ENCODE results near the gene TMA16. TPM values are rescaled to one million over a fixed set of nuclear protein-coding genes. Genes with fewer than 3 reads are reported as not detected.
A peak's percentile ranks its signal among the peaks of the same experiment; 100 is the strongest.

Gene TMA16
- total RNA-seq, 1 donor from 2014 or later: 22.2 TPM

DNA sequence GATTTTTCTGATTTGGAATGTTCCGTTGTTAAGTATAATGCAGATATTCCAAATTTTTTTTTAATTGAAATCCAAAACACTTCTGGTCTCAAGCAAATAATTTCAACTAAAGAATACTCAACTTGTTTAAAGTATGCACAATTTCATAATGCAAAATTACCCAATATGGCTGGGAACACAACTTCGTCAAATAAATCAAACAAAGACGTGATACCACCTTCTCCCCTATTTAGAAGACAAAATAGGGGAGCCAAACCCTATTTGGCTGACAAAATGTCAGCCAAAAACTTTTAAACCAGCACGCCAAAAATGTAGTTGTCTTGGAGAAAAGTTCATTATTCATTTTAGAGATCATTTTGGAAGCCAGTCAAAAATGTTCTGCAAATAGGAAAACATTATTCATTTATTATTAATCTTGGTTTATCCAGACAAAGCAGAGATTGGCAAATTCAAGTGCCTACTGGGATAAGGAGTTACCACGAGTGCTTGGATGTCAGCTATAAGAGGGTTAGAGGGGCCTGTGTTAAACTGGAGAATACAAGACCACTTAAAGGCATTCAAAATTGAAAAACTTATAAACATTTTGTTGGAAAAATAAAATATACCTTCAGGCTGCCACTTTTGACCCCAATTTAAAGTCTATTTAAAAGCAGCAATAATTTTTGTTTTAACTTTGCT lies 17.6 kb upstream of the TMA16 start:
- no peak for TF ChIP-seq CTCF (IDR thresholded peaks at IDR 0.05)
- Mint-ChIP-seq H3K4me1 (ENCODE audit: low read depth) (no peaks in the 10 kb centered on the region), H3K4me3 (ENCODE audit: unreplicated experiment) (no peak overlapping the region), H3K9me3 (ENCODE audit: low read depth) (no peaks in the 10 kb centered on the region), H3K27ac (ENCODE audit: unreplicated experiment) (no peak overlapping the region), H3K27me3 (ENCODE audit: low read depth) (peaks cover 18% of the 10 kb centered on the region), H3K36me3 (ENCODE audit: low read depth) (no peaks in the 10 kb centered on the region)
- no peak for DNase-seq (ENCODE audit: low spot score)

DNA sequence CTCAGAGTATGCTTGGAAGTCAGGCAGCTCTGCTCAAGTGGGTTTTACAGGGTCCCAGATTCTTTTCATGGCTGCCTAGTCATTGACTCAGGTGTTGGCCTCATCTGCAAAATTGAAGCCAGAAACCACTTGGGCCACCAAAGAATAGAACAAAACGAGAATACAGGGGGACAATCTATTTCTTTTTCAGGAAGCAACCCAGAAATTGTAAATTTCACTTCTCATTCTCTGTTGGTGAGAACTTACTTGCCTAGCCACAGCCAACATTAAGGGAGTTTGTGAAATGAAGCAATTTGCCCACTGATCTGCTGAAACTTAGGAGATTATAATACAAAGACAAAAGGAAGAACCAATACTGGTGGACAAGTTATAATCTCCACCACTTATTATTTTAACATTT lies 12.3 kb upstream of the TMA16 start:
- Mint-ChIP-seq H3K4me1 (ENCODE audit: low read depth) (no peaks in the 10 kb centered on the region), H3K4me3 (ENCODE audit: unreplicated experiment) (no peak overlapping the region), H3K9me3 (ENCODE audit: low read depth) (no peaks in the 10 kb centered on the region), H3K27me3 (ENCODE audit: low read depth) (peaks cover 11% of the 10 kb centered on the region), H3K36me3 (ENCODE audit: low read depth) (no peaks in the 10 kb centered on the region), H3K27ac (ENCODE audit: unreplicated experiment) (no peak overlapping the region)
- no peak for TF ChIP-seq CTCF (IDR thresholded peaks at IDR 0.05)
- DNase-seq (ENCODE audit: low spot score): no peak

DNA sequence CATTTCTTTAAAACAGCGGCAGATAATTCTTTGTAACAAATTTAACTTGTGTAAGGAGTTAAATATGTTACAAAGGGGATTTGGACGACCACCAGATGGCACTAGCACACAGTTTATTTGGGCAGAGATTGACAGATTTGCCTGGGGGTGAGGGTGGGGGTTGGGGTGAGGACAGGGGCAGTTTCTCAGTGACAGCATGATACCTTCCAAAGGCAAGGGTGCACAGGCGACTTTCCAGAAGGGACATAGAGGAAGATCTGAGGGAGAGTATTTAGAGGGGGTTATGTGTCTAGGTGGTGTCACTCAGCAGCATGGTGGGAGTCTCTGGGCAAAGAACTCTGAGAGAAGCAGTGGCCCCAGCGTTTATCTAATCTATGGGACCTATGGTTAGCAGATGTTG lies 9.6 kb upstream of the TMA16 start:
- H3K4me3 Mint-ChIP-seq (ENCODE audit: unreplicated experiment): no peak overlapping the region
- no peaks in the 10 kb centered on the region for H3K4me1 Mint-ChIP-seq (ENCODE audit: low read depth)
- TF ChIP-seq CTCF (IDR thresholded peaks at IDR 0.05): peak; percentile 90
- no peaks in the 10 kb centered on the region for H3K9me3 Mint-ChIP-seq (ENCODE audit: low read depth)
- DNase-seq (ENCODE audit: low spot score): no peak
- no peak overlapping the region for H3K27ac Mint-ChIP-seq (ENCODE audit: unreplicated experiment)
- H3K27me3 Mint-ChIP-seq (ENCODE audit: low read depth): peaks cover 24% of the 10 kb centered on the region
- no peaks in the 10 kb centered on the region for H3K36me3 Mint-ChIP-seq (ENCODE audit: low read depth)

- no peaks in the 10 kb centered on the region for H3K4me1 Mint-ChIP-seq (ENCODE audit: low read depth)
- peaks cover 25% of the 10 kb centered on the region for H3K27me3 Mint-ChIP-seq (ENCODE audit: low read depth)
- H3K27ac Mint-ChIP-seq (ENCODE audit: unreplicated experiment): no peak overlapping the region
- H3K4me3 Mint-ChIP-seq (ENCODE audit: unreplicated experiment): no peak overlapping the region
- no peak for TF ChIP-seq CTCF (IDR thresholded peaks at IDR 0.05)
- H3K36me3 Mint-ChIP-seq (ENCODE audit: low read depth): no peaks in the 10 kb centered on the region
- H3K9me3 Mint-ChIP-seq (ENCODE audit: low read depth): no peaks in the 10 kb centered on the region
- no peak for DNase-seq (ENCODE audit: low spot score)
These were observed 8.9 kb upstream of the TMA16 start for GRCh38 chr4:163485589-163485988.

- Mint-ChIP-seq H3K4me3 (ENCODE audit: unreplicated experiment) (no peak overlapping the region), H3K36me3 (ENCODE audit: low read depth) (no peaks in the 10 kb centered on the region), H3K27ac (ENCODE audit: unreplicated experiment) (no peak overlapping the region), H3K27me3 (ENCODE audit: low read depth) (peaks cover 22% of the 10 kb centered on the region), H3K9me3 (ENCODE audit: low read depth) (no peaks in the 10 kb centered on the region), H3K4me1 (ENCODE audit: low read depth) (no peaks in the 10 kb centered on the region)
- no peak for DNase-seq (ENCODE audit: low spot score)
- TF ChIP-seq CTCF (IDR thresholded peaks at IDR 0.05): no peak
These were observed 8.2 kb upstream of the TMA16 start for GRCh38 chr4:163486321-163486720.

All from chondrocyte (in vitro differentiated cells).